ENCODE measurements around the gene FAR2.

Gene FAR2

DNA sequence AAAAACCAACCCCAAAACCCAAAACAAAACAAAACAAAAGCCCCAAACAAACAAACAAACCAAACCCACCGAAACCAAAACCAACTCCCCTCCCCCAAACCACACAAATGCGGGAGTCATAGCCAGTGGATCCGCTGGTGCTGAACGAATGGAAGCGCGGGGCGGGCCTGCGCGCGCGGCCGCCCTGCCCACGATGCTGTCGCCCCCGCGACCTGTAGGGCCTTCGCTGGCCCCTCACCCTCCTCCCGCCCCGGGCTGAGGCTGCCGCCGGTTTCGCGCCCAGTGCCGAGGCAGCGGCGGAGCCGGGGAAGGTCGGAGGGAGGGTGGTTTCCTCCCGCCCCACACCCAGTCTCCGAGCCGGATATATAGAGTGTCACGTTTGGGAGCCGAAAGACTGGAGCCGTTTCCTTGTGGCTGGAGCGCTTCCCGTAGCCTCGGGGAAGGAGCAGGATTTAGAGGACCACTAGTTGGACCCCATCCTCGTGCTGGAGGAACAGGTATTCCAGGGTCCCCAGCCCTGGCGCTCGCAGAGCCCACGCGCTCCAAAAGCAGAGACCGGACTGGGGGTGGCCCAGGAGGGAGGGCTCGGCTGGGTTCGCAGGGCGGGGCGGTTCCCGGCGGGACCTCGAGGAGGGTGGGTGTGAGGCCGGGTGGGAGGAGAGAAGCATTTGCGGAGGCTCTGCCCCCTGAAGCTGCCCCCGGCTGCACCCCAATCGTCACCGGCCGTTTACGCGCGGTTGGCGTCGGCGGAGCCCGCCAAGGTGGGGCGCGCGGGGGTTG is at the start of gene FAR2:
Gene FAR2, plus strand, starts transcription at position 368 of the 780 bp plus-strand sequence. CDS start 121,172 bp downstream, outside the sequence.
- DNase-seq (ENCODE audit: low read depth), result no peak
- TF ChIP-seq, protein P1, sequence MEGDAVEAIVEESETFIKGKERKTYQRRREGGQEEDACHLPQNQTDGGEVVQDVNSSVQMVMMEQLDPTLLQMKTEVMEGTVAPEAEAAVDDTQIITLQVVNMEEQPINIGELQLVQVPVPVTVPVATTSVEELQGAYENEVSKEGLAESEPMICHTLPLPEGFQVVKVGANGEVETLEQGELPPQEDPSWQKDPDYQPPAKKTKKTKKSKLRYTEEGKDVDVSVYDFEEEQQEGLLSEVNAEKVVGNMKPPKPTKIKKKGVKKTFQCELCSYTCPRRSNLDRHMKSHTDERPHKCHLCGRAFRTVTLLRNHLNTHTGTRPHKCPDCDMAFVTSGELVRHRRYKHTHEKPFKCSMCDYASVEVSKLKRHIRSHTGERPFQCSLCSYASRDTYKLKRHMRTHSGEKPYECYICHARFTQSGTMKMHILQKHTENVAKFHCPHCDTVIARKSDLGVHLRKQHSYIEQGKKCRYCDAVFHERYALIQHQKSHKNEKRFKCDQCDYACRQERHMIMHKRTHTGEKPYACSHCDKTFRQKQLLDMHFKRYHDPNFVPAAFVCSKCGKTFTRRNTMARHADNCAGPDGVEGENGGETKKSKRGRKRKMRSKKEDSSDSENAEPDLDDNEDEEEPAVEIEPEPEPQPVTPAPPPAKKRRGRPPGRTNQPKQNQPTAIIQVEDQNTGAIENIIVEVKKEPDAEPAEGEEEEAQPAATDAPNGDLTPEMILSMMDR (IDR thresholded peaks at IDR 0.05; ENCODE audit: low read depth, low read length, missing control alignments), result no peak
- H3K4me3 ChIP-seq (ENCODE audit: low read depth, low read length), result peak within 1 kb of the TSS; percentile 68

DNA sequence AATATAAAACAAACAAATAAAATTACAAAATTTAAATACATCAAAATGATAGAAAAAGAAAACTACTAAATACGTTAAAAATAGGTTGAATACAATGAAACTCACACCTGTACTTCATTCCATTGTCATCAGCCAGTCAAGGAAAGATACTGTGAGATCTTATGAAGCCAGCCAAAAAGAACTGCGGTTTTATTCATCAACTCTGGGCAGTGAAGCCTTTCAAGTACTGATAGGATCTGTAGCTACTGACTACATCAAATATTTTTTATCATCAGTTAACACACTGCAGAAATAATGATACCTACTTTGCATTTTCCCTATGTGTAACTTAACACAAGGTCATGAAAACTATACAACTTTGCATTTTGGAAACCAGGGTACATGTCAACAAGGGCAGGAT is 46.3 kb upstream of the FAR2 start:
- no peak for DNase-seq (ENCODE audit: low read depth)
- no peak overlapping the region for H3K4me3 ChIP-seq (ENCODE audit: low read depth, low read length)
- TF ChIP-seq, protein P1 (IDR thresholded peaks at IDR 0.05; ENCODE audit: low read depth, low read length, missing control alignments), result no peak

DNA sequence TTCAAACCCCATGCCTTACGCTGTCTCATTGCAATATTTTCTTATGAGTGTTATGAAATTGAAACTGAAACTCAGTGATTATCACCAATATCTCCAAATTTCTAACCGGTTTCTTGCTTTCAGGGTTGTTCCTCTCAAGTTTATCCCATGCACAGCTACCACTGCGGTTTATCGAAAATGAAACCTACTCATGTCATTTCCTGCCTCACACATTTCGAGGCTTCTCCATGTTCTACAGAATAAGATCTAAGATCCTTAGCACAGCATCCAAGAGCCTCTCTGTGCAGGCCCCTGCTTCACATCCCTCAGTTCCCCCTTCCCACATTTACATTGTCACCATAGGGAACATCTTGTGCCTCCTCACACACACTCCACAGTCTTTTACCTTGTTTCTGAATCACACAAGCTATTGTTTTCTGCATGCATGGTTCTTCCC is 45.5 kb upstream of the FAR2 start:
- H3K4me3 ChIP-seq (ENCODE audit: low read depth, low read length), result no peak overlapping the region
- DNase-seq (ENCODE audit: low read depth), result peak; percentile 71
- TF ChIP-seq, protein P1 (IDR thresholded peaks at IDR 0.05; ENCODE audit: low read depth, low read length, missing control alignments), result no peak

DNA sequence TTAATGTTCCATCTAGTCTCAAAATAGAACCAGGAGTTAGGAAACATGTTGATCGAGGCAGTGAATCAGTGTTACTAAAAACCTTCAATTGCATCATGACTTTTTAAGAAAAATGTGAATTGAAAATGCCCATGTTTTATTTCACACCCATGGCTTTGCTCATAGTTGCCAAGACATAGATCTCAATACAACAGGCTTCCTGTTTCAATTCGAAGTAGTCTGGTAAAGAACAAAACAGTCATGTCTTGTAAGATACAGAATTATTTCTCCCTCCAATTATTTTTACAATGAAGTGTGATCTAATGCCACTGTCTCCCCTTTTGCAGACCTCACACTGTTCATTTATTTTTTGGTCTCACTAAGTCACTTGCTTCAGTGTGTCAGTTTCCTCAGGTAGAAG is 44.6 kb upstream of the FAR2 start:
- TF ChIP-seq, protein P1 (IDR thresholded peaks at IDR 0.05; ENCODE audit: low read depth, low read length, missing control alignments), result no peak
- H3K4me3 ChIP-seq (ENCODE audit: low read depth, low read length), result no peak overlapping the region
- DNase-seq (ENCODE audit: low read depth), result no peak

DNA sequence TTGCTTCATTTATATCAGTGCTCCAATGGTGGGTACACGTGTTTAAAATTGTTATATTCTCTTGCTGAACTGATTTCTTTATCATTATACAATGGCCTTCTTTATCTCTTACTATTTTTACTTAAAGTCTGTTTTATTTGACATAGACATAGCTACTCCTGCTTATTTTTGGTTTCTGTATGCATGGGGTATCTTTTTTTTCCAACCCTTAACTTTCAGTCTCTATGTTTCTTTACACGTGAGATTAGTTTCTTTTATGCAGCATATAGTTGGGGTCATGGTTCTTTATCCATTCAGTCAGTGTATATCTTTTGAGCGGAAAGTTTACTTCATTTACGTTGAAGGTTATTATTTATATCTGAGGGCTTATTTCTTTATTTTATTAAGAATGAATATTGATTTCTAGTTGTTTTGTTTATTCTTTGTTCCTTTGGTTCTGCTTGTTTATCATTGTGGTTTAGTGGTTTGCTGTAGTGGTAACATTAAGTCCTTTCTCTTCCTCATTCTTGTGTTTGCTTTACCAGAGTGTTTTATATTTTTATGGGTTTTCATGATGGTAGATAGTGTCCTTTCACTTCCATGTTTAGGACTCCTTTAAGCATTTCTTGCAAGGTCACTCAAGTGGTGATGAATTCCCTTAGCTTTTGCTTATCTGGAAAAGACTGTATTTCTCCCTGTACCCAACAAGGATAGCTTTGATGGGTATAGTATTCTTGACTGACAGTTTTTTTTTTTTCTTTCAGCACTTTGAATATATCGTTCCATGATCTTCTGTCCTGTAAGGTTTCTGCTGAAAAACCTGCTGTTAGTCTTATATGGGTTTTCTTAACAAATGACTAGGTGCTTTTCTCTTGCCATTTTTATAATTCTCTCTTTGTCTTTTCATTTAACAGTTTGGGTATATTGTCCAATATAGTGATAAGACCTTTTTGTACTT is 38.3 kb upstream of the FAR2 start:
- TF ChIP-seq, protein P1 (IDR thresholded peaks at IDR 0.05; ENCODE audit: low read depth, low read length, missing control alignments), result no peak
- no peak overlapping the region for H3K4me3 ChIP-seq (ENCODE audit: low read depth, low read length)
- no peak for DNase-seq (ENCODE audit: low read depth)

DNA sequence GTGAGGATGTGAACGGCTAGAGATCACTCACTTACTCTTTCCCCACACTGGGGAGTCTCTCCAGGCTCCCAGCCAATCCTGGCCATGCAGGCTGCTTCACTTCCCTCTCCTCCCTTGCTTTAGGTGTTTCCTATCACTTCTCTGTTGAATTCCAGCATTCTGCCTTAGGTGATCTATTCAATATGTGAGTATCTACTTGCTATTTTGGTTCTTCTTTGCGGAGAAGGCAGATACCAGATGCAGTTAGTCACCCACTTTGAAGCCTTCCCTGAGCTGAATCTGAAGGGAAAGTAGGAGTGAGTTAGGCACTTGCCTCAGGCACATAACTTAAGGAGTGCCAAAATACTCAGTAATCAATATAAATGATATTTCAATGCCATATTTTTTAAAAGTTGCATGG is 36.0 kb upstream of the FAR2 start:
- DNase-seq (ENCODE audit: low read depth), result no peak
- H3K4me3 ChIP-seq (ENCODE audit: low read depth, low read length), result no peak overlapping the region
- TF ChIP-seq, protein P1 (IDR thresholded peaks at IDR 0.05; ENCODE audit: low read depth, low read length, missing control alignments), result no peak
